CD4-positive, CD25-positive, alpha-beta regulatory T cell (primary cell): Measurements from ENCODE around the gene MAP3K14. TPM values are rescaled to one million over a fixed set of nuclear protein-coding genes. Genes with fewer than 3 reads are reported as not detected.

Experiments
- ATAC-seq, 2 donors: fragments of 150-1000 bp; cut with Tn5 transposase; one replicate each; pipeline ENCODE4 v1.10.0; 2021; ENCODE audit warnings: low read depth in 2 of 2, moderate number of reproducible peaks in 2 of 2, moderate library complexity in 1 of 2
- DNase-seq, 3 donors: peaks; one replicate each; pipeline versions ENCODE4 v3.0.0 to v3.0.0-alpha.2; 2012 to 2022; ENCODE audit warnings: mixed read lengths in 1 of 3
- H3K27ac ChIP-seq: one replicate; pipeline ENCODE4 v1.7.0; 2013; ENCODE audit warnings: mild to moderate bottlenecking, low read length; ENCODE audit not compliant: insufficient read depth, poor library complexity, severe bottlenecking
- H3K27me3 ChIP-seq: one replicate; pipeline ENCODE4 v1.7.0; 2013; ENCODE audit warnings: low read length; ENCODE audit not compliant: control insufficient read depth, insufficient read depth
- H3K36me3 ChIP-seq: one replicate; pipeline ENCODE4 v1.7.0; 2013; ENCODE audit warnings: mild to moderate bottlenecking, low read length, moderate library complexity; ENCODE audit not compliant: control insufficient read depth, insufficient read depth
- H3K4me1 ChIP-seq: 2 replicates; pipeline ENCODE4 v1.7.0; 2013; ENCODE audit warnings: mild to moderate bottlenecking, low read length; ENCODE audit not compliant: insufficient read depth, control insufficient read depth, poor library complexity, severe bottlenecking
- H3K4me3 ChIP-seq: one replicate; pipeline ENCODE4 v1.7.0; 2013; ENCODE audit warnings: low read depth, mild to moderate bottlenecking, low read length, moderate library complexity
- H3K9me3 ChIP-seq, 2 experiments: 1 replicate in 1 of 2; 2 replicates in 1 of 2; pipeline ENCODE4 v1.7.0; 2013; ENCODE audit warnings: low read length in 2 of 2, mild to moderate bottlenecking in 1 of 2, moderate library complexity in 1 of 2; ENCODE audit not compliant: control insufficient read depth in 2 of 2
- H3K27ac Mint-ChIP-seq, 3 donors: one replicate each; pipeline ENCODE4 v1.8.0; 2020 to 2022; ENCODE audit warnings: mild to moderate bottlenecking in 3 of 3, mixed read lengths in 3 of 3, moderate library complexity in 2 of 3
- H3K27me3 Mint-ChIP-seq: one replicate; pipeline ENCODE4 v1.8.0; 2022; ENCODE audit warnings: mild to moderate bottlenecking, mixed read lengths
- H3K36me3 Mint-ChIP-seq: one replicate; pipeline ENCODE4 v1.8.0; 2020; ENCODE audit warnings: mixed read lengths
- H3K4me1 Mint-ChIP-seq, 4 donors: one replicate each; pipeline ENCODE4 v1.8.0; 2020 to 2022; ENCODE audit warnings: mixed read lengths in 4 of 4, mild to moderate bottlenecking in 1 of 4
- H3K4me3 Mint-ChIP-seq, 4 donors: one replicate each; pipeline ENCODE4 v1.8.0; 2020 to 2022; ENCODE audit warnings: mild to moderate bottlenecking in 4 of 4, mixed read lengths in 4 of 4, moderate library complexity in 3 of 4
- H3K9me3 Mint-ChIP-seq, 7 donors: one replicate each; pipeline ENCODE4 v1.8.0; 2020 to 2022; ENCODE audit warnings: mixed read lengths in 7 of 7, mild to moderate bottlenecking in 3 of 7, moderate library complexity in 2 of 7
- polyA plus RNA-seq, 4 donors: library from polyadenylated mRNA; unstranded; fragments of 300-500 nt; fragmentation: Illumina TruSeq; gene quantifications; one replicate each; pipeline ENCODE4 v1.2.3, GENCODE V29; 2021
- total RNA-seq: library from RNA; stranded (reverse); gene quantifications from one replicate; pipeline ENCODE4 v1.2.3, GENCODE V29; 2022

The MAP3K14 gene
- total and polyA plus RNA-seq, 5 donors from 2014 or later: 5.9 to 61.3 (median 7.2) TPM

GRCh38 chr17:45242029-45242414 lies 74.8 kb downstream of the MAP3K14 start:
- peaks cover 34% of the 10 kb centered on the region for H3K36me3 Mint-ChIP-seq
- H3K9me3 ChIP-seq: no peaks in the 10 kb centered on the region
- no peak for DNase-seq
- no peaks in the 10 kb centered on the region for H3K27me3 Mint-ChIP-seq
- ATAC-seq: no peak
- no peaks in the 10 kb centered on the region for H3K9me3 Mint-ChIP-seq
- H3K27ac Mint-ChIP-seq: peak overlapping the region in 1 of 3 donors; percentile 80
- no peak overlapping the region for H3K4me3 ChIP-seq
- H3K4me3 Mint-ChIP-seq: no peak overlapping the region
- no peaks in the 10 kb centered on the region for H3K27me3 ChIP-seq
- H3K4me1 Mint-ChIP-seq: peaks cover 0 to 42% (median 24%) of the 10 kb centered on the region in 4 donors
- peaks cover 29% of the 10 kb centered on the region for H3K4me1 ChIP-seq
- H3K27ac ChIP-seq: no peak overlapping the region
- peaks cover 91% of the 10 kb centered on the region for H3K36me3 ChIP-seq

GRCh38 chr17:45241328-45242028 lies 75.3 kb downstream of the MAP3K14 start:
- ATAC-seq (no peak), DNase-seq (no peak)
- Histone ChIP-seq H3K4me3 (no peak overlapping the region), H3K9me3 (no peaks in the 10 kb centered on the region), H3K36me3 (peaks cover 94% of the 10 kb centered on the region), H3K27ac (peak overlapping the region; percentile 23), H3K27me3 (no peaks in the 10 kb centered on the region), H3K4me1 (peaks cover 24% of the 10 kb centered on the region)
- Mint-ChIP-seq H3K27ac (no peak overlapping the region), H3K4me1 (peaks cover 0 to 37% (median 21%) of the 10 kb centered on the region in 4 donors), H3K9me3 (no peaks in the 10 kb centered on the region), H3K36me3 (peaks cover 34% of the 10 kb centered on the region), H3K4me3 (no peak overlapping the region), H3K27me3 (no peaks in the 10 kb centered on the region)

GRCh38 chr17:45240905-45241327 lies 75.9 kb downstream of the MAP3K14 start:
- no peak overlapping the region for H3K4me3 Mint-ChIP-seq
- Histone ChIP-seq H3K27ac (peak overlapping the region; percentile 23), H3K36me3 (peaks cover 94% of the 10 kb centered on the region), H3K4me1 (peaks cover 19% of the 10 kb centered on the region), H3K27me3 (no peaks in the 10 kb centered on the region), H3K4me3 (no peak overlapping the region), H3K9me3 (no peaks in the 10 kb centered on the region)
- ATAC-seq: no peak
- no peak for DNase-seq
- H3K27me3 Mint-ChIP-seq: no peaks in the 10 kb centered on the region
- peaks cover 35% of the 10 kb centered on the region for H3K36me3 Mint-ChIP-seq
- H3K9me3 Mint-ChIP-seq: no peaks in the 10 kb centered on the region
- H3K4me1 Mint-ChIP-seq: peaks cover 0 to 34% (median 17%) of the 10 kb centered on the region in 4 donors
- H3K27ac Mint-ChIP-seq: no peak overlapping the region

- Mint-ChIP-seq H3K4me3 (peak overlapping the region in 1 of 4 donors; percentile 80), H3K4me1 (peaks cover 0 to 45% (median 33%) of the 10 kb centered on the region in 4 donors), H3K9me3 (no peaks in the 10 kb centered on the region), H3K27me3 (no peaks in the 10 kb centered on the region), H3K27ac (peak overlapping the region; percentile 83 to 87 (median 84)), H3K36me3 (peaks cover 46% of the 10 kb centered on the region)
- no peak for DNase-seq
- Histone ChIP-seq H3K27ac (peak overlapping the region; percentile 39), H3K27me3 (no peaks in the 10 kb centered on the region), H3K4me3 (no peak overlapping the region), H3K36me3 (peaks cover 83% of the 10 kb centered on the region), H3K9me3 (no peaks in the 10 kb centered on the region), H3K4me1 (peaks cover 30% of the 10 kb centered on the region)
- ATAC-seq: no peak
Observed at GRCh38 chr17:45238155-45238774, 78.6 kb downstream of the MAP3K14 start.

- peak overlapping the region in 1 of 4 donors; percentile 80 for H3K4me3 Mint-ChIP-seq
- peaks cover 83% of the 10 kb centered on the region for H3K36me3 ChIP-seq
- H3K9me3 ChIP-seq: no peaks in the 10 kb centered on the region
- H3K9me3 Mint-ChIP-seq: no peaks in the 10 kb centered on the region
- H3K27me3 ChIP-seq: no peaks in the 10 kb centered on the region
- peaks cover 34% of the 10 kb centered on the region for H3K4me1 ChIP-seq
- no peaks in the 10 kb centered on the region for H3K27me3 Mint-ChIP-seq
- ATAC-seq: no peak
- H3K27ac Mint-ChIP-seq: peak overlapping the region; percentile 83 to 87 (median 84)
- no peak for DNase-seq
- peaks cover 47% of the 10 kb centered on the region for H3K36me3 Mint-ChIP-seq
- H3K27ac ChIP-seq: peak overlapping the region; percentile 39
- peaks cover 2 to 48% (median 33%) of the 10 kb centered on the region in 4 donors for H3K4me1 Mint-ChIP-seq
- H3K4me3 ChIP-seq: no peak overlapping the region
Observed at GRCh38 chr17:45237686-45238085, 79.1 kb downstream of the MAP3K14 start.

GRCh38 chr17:45236282-45236606 lies 80.6 kb downstream of the MAP3K14 start:
- H3K4me3 ChIP-seq: no peak overlapping the region
- no peaks in the 10 kb centered on the region for H3K27me3 ChIP-seq
- no peak for DNase-seq
- no peaks in the 10 kb centered on the region for H3K9me3 ChIP-seq
- Mint-ChIP-seq H3K27ac (no peak overlapping the region), H3K36me3 (peaks cover 46% of the 10 kb centered on the region), H3K4me1 (peaks cover 5 to 61% (median 42%) of the 10 kb centered on the region in 4 donors), H3K27me3 (no peaks in the 10 kb centered on the region), H3K4me3 (no peak overlapping the region), H3K9me3 (no peaks in the 10 kb centered on the region)
- H3K4me1 ChIP-seq: peaks cover 43% of the 10 kb centered on the region
- ATAC-seq: no peak
- peaks cover 82% of the 10 kb centered on the region for H3K36me3 ChIP-seq
- H3K27ac ChIP-seq: peak overlapping the region; percentile 68

- Mint-ChIP-seq H3K27me3 (no peaks in the 10 kb centered on the region), H3K36me3 (peaks cover 46% of the 10 kb centered on the region), H3K27ac (peak overlapping the region; percentile 76 to 92 (median 83)), H3K4me1 (peaks cover 5 to 65% (median 43%) of the 10 kb centered on the region in 4 donors), H3K9me3 (no peaks in the 10 kb centered on the region), H3K4me3 (peak overlapping the region in 3 of 4 donors; percentile 25 to 73 (median 38))
- H3K4me1 ChIP-seq: peaks cover 49% of the 10 kb centered on the region
- peak overlapping the region; percentile 26 for H3K4me3 ChIP-seq
- H3K27ac ChIP-seq: peak overlapping the region; percentile 68
- H3K27me3 ChIP-seq: no peaks in the 10 kb centered on the region
- DNase-seq: peak; percentile 67 to 87 (median 78)
- H3K9me3 ChIP-seq: no peaks in the 10 kb centered on the region
- H3K36me3 ChIP-seq: peaks cover 81% of the 10 kb centered on the region
- ATAC-seq: peak; percentile 57 to 64
Observed at GRCh38 chr17:45235416-45236281, 81.2 kb downstream of the MAP3K14 start.
